ENCODE results near the gene SSPN.

- TF ChIP-seq CTCF (conservative IDR thresholded peaks at IDR 0.05) (no peak), ZFX (IDR thresholded peaks at IDR 0.05) (no peak)
Observed at GRCh38 chr12:26150736-26151450, 44.5 kb upstream of the SSPN start.
